Gastroesophageal sphincter (tissue), 4 donors: ENCODE results near the gene GIT1. TPM values are rescaled to one million over a fixed set of nuclear protein-coding genes. Genes with fewer than 3 reads are reported as not detected.
"Not testable (repeated sequence)": the region's sequence is repeated elsewhere in the genome, so short reads cannot be mapped to it uniquely, and the experiment has no call there.

Experiments used
- ATAC-seq: fragments of 150-250 bp; one replicate; pipeline ENCODE4 v1.9.1; 2016; ENCODE audit warnings: mild to moderate bottlenecking, moderate library complexity
- H3K27ac ChIP-seq, 4 donors: fragments of 200-600 bp; sonication (generic) in 3 of 4; 1 replicate in 3 of 4; 2 replicates in 1 of 4; pipeline ENCODE4 v1.5.1; 2016 to 2019
- H3K27me3 ChIP-seq: fragments of 200-600 bp; sonication (generic); one replicate; pipeline ENCODE4 v1.5.1; 2019
- H3K36me3 ChIP-seq, 2 donors: fragments of 200-600 bp; sonication (generic); one replicate each; pipeline ENCODE4 v1.5.1; 2019; ENCODE audit warnings: control low read depth in 1 of 2
- H3K4me1 ChIP-seq, 3 donors: fragments of 200-600 bp; sonication (generic); 1 replicate in 2 of 3; 2 replicates in 1 of 3; pipeline ENCODE4 v1.5.1; 2016 to 2019; ENCODE audit warnings: control low read depth in 2 of 3
- H3K4me3 ChIP-seq, 2 donors: fragments of 200-600 bp; sonication (generic); one replicate each; pipeline ENCODE4 v1.5.1; 2019; ENCODE audit warnings: mild to moderate bottlenecking in 1 of 2, moderate library complexity in 1 of 2
- H3K9me3 ChIP-seq, 3 donors: fragments of 200-600 bp; sonication (generic); one replicate each; pipeline ENCODE4 v1.5.1; 2017 to 2019; ENCODE audit warnings: control low read depth in 2 of 3
- EP300 ChIP-seq: sonication (generic); formaldehyde crosslinking; IDR thresholded peaks from one replicate; pipeline ENCODE4 v1.6.1; 2017; ENCODE audit warnings: antibody characterized with exemption, mild to moderate bottlenecking
- POLR2A ChIP-seq, 2 donors: fragments of 450-650 bp; IDR thresholded peaks; one replicate each; pipeline ENCODE4 v1.6.1; 2017; ENCODE audit warnings: antibody characterized with exemption in 2 of 2, mild to moderate bottlenecking in 2 of 2, moderate library complexity in 1 of 2
- POLR2AphosphoS5 ChIP-seq: sonication (generic); formaldehyde crosslinking; IDR thresholded peaks from one replicate; pipeline ENCODE4 v1.6.1; 2017; ENCODE audit warnings: antibody characterized with exemption
- WGBS, 2 donors: methylation state at CpG; one replicate each; pipeline ENCODE4 v1.1.5; 2018; ENCODE audit warnings: low coverage in 1 of 2; 5-methylcytosine and 5-hydroxymethylcytosine counted together
- total RNA-seq, 4 donors: library from RNA; depleted of rRNA; stranded (reverse); fragments of >200 nt; gene quantifications; one replicate each; pipeline ENCODE4 v1.1.0, GENCODE V29; 2016
- TF ChIP-seq, protein P1 (sequence below), 4 experiments: fragments of 200-600 bp in 2 of 4; fragments of 450-650 bp in 2 of 4; sonication (generic) in 1 of 4; IDR thresholded peaks; one replicate each; pipeline ENCODE4 v1.5.1; 2017 to 2019; ENCODE audit warnings: antibody characterized with exemption in 4 of 4, mild to moderate bottlenecking in 2 of 4, moderate library complexity in 2 of 4

The GIT1 gene
- total RNA-seq, 4 donors from 2014 or later: 30.4 to 47.8 (median 35.8) TPM

DNA sequence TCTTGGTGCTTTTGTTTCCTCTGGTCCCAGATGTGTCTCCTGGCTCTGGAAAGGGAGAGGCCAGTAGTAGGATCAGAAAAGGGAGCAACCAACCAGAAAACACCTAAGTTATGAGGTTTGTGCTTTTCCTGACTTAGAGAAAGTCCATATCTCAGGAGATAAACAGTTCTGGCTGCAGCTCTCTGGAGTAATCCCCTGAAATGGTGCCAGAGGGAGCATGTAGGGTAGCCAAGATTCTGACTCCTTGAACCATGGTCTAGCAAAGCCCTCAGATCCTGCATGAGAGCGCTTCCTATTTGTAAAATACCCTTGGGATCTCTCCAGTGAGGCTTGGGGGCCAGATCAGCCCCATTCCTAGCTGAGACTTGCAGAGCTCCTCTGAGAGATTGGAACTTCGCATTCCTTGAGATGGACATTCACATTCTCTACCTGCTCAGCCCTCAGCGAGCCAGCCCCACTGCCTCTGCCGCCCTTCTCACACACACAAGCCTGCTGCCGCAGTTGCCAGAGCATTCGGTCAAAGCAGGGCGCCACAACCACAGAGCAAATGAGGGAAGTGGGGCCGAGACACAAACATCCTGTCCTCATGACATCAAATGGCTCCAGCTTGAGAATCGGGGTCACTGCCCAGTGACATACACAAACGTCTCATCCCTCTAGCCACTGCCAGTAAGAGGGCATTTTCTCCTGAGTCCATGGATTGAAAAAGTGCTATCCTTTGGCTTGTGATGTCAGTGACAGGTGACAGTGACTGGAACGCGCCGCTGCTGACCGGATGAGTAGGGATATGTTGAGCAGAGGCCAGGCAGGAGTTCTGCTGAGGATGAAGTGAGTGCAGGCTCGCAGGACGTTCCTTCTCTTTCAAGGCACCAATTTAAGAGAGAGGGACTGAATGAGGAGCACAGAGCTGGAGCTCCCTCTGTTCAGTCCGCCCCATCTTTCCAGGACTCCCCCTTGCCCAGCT lies 27.6 kb downstream of the GIT1 start:
- 87 to 100% methylated on average over 1 to 14 of the region's 17 CpGs for WGBS, 2 donors
- Histone ChIP-seq H3K9me3 (no peaks in the 10 kb centered on the region), H3K27ac (peak overlapping the region in 1 of 4 donors; percentile 9), H3K27me3 (no peaks in the 10 kb centered on the region), H3K36me3 (peaks cover 0 to 15% of the 10 kb centered on the region in 2 donors), H3K4me3 (no peak overlapping the region), H3K4me1 (peaks cover 0 to 47% (median 5%) of the 10 kb centered on the region in 3 donors)
- ATAC-seq: no peak
- TF ChIP-seq POLR2AphosphoS5: no peak
- no peak for TF ChIP-seq POLR2A (IDR thresholded peaks at IDR 0.05)
- no peak for TF ChIP-seq EP300
- TF ChIP-seq, protein P1, sequence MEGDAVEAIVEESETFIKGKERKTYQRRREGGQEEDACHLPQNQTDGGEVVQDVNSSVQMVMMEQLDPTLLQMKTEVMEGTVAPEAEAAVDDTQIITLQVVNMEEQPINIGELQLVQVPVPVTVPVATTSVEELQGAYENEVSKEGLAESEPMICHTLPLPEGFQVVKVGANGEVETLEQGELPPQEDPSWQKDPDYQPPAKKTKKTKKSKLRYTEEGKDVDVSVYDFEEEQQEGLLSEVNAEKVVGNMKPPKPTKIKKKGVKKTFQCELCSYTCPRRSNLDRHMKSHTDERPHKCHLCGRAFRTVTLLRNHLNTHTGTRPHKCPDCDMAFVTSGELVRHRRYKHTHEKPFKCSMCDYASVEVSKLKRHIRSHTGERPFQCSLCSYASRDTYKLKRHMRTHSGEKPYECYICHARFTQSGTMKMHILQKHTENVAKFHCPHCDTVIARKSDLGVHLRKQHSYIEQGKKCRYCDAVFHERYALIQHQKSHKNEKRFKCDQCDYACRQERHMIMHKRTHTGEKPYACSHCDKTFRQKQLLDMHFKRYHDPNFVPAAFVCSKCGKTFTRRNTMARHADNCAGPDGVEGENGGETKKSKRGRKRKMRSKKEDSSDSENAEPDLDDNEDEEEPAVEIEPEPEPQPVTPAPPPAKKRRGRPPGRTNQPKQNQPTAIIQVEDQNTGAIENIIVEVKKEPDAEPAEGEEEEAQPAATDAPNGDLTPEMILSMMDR (IDR thresholded peaks at IDR 0.05): no peak

DNA sequence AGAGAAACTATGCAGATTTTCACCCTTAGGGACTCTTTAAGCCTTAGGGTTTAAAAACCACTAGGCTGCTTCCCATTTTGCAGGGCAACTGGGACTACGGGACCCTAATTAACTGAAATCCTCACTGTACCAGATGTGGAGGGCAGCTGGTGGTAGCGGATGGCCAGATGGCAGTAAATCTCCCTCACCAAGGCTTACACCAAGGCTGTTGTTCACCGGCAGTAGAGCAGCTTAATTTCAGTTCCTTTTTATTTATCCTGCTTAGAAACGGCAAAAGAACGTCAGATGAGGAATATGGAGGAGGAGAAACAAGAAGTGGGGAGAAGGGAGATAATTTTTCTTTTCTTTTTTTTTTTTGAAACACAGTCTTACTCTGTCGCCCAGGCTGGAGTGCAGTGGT lies 29.1 kb downstream of the GIT1 start:
- H3K36me3 ChIP-seq: peaks cover 0 to 15% of the 10 kb centered on the region in 2 donors
- H3K27ac ChIP-seq: no peak overlapping the region
- peaks cover 0 to 32% (median 5%) of the 10 kb centered on the region in 3 donors for H3K4me1 ChIP-seq
- TF ChIP-seq POLR2AphosphoS5: no peak
- TF ChIP-seq, protein P1 (IDR thresholded peaks at IDR 0.05): no peak
- TF ChIP-seq POLR2A (IDR thresholded peaks at IDR 0.05): no peak
- no peak for TF ChIP-seq EP300
- WGBS, 2 donors: 75 to 84% methylated on average over 2 to 5 of the region's 6 CpGs
- H3K9me3 ChIP-seq: no peaks in the 10 kb centered on the region
- ATAC-seq: no peak
- no peak overlapping the region for H3K4me3 ChIP-seq
- H3K27me3 ChIP-seq: no peaks in the 10 kb centered on the region

DNA sequence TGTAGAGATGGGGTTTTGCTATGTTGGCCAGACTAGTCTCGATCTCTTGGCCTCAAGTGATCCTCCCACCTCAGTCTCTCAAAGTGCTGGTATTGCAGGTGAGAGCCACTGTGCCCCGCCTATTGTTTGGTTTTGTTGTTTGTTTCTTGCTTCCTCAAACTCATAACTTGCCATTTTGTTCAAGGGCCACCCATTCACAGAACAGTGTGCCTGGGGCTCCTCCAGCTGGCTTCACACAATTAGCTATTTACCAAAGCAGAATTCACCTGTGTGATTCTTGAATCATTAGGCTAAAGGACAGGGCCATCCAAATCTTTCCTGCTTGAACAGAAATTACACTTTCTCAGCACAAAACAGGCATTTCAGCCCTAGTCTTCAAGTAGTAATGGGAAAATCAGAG lies 29.8 kb downstream of the GIT1 start:
- H3K9me3 ChIP-seq: no peaks in the 10 kb centered on the region
- TF ChIP-seq POLR2AphosphoS5 (no peak), EP300 (no peak)
- TF ChIP-seq, protein P1 (IDR thresholded peaks at IDR 0.05): no peak
- H3K4me1 ChIP-seq: peaks cover 0 to 25% (median 5%) of the 10 kb centered on the region in 3 donors
- H3K27me3 ChIP-seq: no peaks in the 10 kb centered on the region
- peaks cover 0 to 15% of the 10 kb centered on the region in 2 donors for H3K36me3 ChIP-seq
- H3K4me3 ChIP-seq: no peak overlapping the region
- WGBS, 2 donors: 94% methylated on average over 2 of the region's 2 CpGs; no CpG with 5 or more reads in 1 of the 2 donors
- H3K27ac ChIP-seq: no peak overlapping the region
- no peak for ATAC-seq

DNA sequence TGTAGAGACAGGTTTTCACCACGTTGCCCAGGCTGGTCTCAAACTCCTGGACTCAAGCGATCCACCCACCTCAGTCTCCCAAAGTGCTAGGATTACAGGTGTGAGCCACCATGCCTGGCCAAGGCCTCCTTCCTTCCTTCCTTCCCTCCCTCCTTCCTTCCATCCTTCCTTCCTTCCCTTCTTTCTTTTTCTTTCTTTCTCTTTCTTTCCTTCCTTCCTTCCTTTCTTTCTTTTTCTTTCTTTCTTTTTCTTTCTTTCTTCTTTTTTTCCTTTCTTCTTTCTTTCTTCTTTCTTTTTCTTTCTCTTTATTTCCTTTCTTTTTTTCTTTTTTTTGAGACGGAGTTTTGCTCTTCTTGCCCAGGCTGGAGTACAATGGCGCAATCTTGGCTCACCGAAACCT lies 31.3 kb downstream of the GIT1 start:
- not testable (repeated sequence) for H3K4me3 ChIP-seq, ATAC-seq, H3K27ac ChIP-seq, H3K27me3 ChIP-seq, H3K9me3 ChIP-seq
- Histone ChIP-seq H3K36me3 (peaks cover 0 to 15% of the 10 kb centered on the region in 2 donors), H3K4me1 (peaks cover 0 to 15% (median 5%) of the 10 kb centered on the region in 3 donors)
- WGBS, 2 donors: 83 to 100% methylated on average over 1 to 3 of the region's 5 CpGs

DNA sequence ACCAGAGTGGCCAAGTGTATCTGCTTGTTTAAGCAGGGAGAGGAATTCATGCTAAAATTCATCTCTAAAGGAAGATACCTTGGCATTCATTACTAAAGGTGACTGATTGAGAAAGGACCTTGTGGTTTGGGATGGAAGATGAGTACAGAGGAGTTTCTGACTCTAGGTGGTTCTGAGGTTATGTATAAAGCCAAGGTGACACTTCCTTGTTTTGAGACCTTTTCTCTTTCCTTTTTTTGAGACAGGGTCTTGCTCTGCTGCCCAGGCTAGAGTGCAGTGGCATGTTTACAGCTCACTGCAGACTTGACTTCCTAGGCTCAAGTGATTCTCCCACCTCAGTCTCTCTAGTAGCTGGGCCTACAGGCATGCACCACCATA lies 31.7 kb downstream of the GIT1 start:
- TF ChIP-seq POLR2AphosphoS5 (no peak), POLR2A (IDR thresholded peaks at IDR 0.05) (no peak)
- TF ChIP-seq, protein P1 (IDR thresholded peaks at IDR 0.05): no peak
- Histone ChIP-seq H3K27me3 (no peaks in the 10 kb centered on the region), H3K36me3 (peaks cover 0 to 12% of the 10 kb centered on the region in 2 donors), H3K4me1 (peaks cover 0 to 15% (median 5%) of the 10 kb centered on the region in 3 donors), H3K4me3 (no peak overlapping the region), H3K9me3 (no peaks in the 10 kb centered on the region), H3K27ac (no peak overlapping the region)
- ATAC-seq: no peak
